Tibial nerve (tissue), 3 donors: ENCODE measurements around the gene DENND5B.

Experiments
- POLR2A ChIP-seq, 2 donors: fragments of 450-650 bp; IDR thresholded peaks; one replicate each; pipeline ENCODE4 v1.6.1; 2017; ENCODE audit warnings: antibody characterized with exemption in 2 of 2, mild to moderate bottlenecking in 2 of 2, moderate library complexity in 2 of 2
- TF ChIP-seq, protein P1 (sequence below), 5 experiments: fragments of 200-600 bp in 3 of 5; fragments of 450-650 bp in 2 of 5; sonication (generic) in 3 of 5; IDR thresholded peaks; one replicate each; pipeline ENCODE4 v1.5.1; 2016 to 2019; ENCODE audit warnings: antibody characterized with exemption in 5 of 5, mild to moderate bottlenecking in 3 of 5, moderate library complexity in 2 of 5

DNA sequence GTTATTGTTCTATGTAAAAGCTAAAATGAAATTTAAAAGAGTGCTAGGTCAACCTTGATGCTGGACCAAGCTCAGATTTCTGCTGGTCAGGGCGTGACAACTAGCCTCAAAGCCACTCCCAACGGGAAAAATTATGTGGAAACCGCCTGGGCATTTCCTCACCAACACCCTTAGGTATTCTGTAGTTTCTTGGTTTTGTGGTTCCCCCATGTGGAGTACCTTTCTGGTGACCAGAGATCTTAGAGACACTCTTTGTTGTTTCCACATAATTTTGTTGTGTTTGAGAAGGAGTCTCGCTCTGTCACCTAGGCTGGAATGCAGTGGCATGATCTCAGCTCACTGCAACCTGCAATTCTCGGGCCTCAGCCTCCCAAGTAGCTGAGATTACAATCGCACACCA, 119.9 kb downstream of the DENND5B start:
- TF ChIP-seq, protein P1, sequence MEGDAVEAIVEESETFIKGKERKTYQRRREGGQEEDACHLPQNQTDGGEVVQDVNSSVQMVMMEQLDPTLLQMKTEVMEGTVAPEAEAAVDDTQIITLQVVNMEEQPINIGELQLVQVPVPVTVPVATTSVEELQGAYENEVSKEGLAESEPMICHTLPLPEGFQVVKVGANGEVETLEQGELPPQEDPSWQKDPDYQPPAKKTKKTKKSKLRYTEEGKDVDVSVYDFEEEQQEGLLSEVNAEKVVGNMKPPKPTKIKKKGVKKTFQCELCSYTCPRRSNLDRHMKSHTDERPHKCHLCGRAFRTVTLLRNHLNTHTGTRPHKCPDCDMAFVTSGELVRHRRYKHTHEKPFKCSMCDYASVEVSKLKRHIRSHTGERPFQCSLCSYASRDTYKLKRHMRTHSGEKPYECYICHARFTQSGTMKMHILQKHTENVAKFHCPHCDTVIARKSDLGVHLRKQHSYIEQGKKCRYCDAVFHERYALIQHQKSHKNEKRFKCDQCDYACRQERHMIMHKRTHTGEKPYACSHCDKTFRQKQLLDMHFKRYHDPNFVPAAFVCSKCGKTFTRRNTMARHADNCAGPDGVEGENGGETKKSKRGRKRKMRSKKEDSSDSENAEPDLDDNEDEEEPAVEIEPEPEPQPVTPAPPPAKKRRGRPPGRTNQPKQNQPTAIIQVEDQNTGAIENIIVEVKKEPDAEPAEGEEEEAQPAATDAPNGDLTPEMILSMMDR (IDR thresholded peaks at IDR 0.05): no peak
- TF ChIP-seq POLR2A (IDR thresholded peaks at IDR 0.05): no peak
